ENCODE data around the gene SRPK1.

The SRPK1 gene

DNA sequence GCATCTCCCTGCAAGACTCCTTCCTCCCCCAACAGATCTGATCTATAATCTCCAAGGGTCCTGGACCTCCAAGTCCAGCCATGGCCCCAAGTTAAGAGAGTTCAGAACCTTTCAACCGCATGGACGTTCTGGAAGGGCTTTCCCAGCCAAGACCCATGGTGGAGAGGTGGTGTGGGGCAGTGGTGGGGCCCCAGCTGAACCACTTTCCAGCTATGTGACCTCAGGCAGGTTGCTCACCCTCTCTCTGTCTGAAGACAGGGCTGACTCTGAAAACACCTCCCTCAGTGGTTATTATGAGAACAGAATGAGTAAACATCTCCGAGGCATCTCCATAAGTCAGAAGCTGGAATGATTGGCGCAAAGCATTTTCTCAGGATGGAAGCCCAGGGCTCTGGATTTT lies 124.7 kb downstream of the SRPK1 start:
- Histone ChIP-seq H3F3A (ENCODE audit: control insufficient read depth, insufficient read depth) (no peaks in the 10 kb centered on the region), H3K79me2 (ENCODE audit: control insufficient read depth, low read length) (no peaks in the 10 kb centered on the region), H3K27me3 (ENCODE audit: control insufficient read depth, low read length) (peaks cover 5% of the 10 kb centered on the region; the same call in 1 of the 2 replicates), H3K36me3 (ENCODE audit: control insufficient read depth, low read length) (no peaks in the 10 kb centered on the region), H3K4me1 (ENCODE audit: control insufficient read depth, low read length) (no peaks in the 10 kb centered on the region), H3K9me2 (replicated peaks; ENCODE audit: control insufficient read depth, low read length) (no peaks in the 10 kb centered on the region), H3K9me3 (ENCODE audit: control insufficient read depth, insufficient read depth, low read length) (no peaks in the 10 kb centered on the region), H3K4me3 (ENCODE audit: low read length) (no peak overlapping the region), H4K20me1 (ENCODE audit: control insufficient read depth, insufficient read depth, low read depth, low read length) (0 out of 2 replicates have a peak, but pooled peaks cover 8% of the 10 kb centered on the region), H3K27ac (ENCODE audit: low read depth, low read length) (no peak overlapping the region), H3K4me2 (ENCODE audit: low read length) (no peak overlapping the region)
- no peak for TF ChIP-seq EZH2phosphoT487 (IDR thresholded peaks at IDR 0.05; ENCODE audit: borderline replicate concordance, low read length)
- TF ChIP-seq, protein P1, sequence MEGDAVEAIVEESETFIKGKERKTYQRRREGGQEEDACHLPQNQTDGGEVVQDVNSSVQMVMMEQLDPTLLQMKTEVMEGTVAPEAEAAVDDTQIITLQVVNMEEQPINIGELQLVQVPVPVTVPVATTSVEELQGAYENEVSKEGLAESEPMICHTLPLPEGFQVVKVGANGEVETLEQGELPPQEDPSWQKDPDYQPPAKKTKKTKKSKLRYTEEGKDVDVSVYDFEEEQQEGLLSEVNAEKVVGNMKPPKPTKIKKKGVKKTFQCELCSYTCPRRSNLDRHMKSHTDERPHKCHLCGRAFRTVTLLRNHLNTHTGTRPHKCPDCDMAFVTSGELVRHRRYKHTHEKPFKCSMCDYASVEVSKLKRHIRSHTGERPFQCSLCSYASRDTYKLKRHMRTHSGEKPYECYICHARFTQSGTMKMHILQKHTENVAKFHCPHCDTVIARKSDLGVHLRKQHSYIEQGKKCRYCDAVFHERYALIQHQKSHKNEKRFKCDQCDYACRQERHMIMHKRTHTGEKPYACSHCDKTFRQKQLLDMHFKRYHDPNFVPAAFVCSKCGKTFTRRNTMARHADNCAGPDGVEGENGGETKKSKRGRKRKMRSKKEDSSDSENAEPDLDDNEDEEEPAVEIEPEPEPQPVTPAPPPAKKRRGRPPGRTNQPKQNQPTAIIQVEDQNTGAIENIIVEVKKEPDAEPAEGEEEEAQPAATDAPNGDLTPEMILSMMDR (IDR thresholded peaks at IDR 0.05; ENCODE audit: low read depth, low read length, poor library complexity, severe bottlenecking), result no peak

DNA sequence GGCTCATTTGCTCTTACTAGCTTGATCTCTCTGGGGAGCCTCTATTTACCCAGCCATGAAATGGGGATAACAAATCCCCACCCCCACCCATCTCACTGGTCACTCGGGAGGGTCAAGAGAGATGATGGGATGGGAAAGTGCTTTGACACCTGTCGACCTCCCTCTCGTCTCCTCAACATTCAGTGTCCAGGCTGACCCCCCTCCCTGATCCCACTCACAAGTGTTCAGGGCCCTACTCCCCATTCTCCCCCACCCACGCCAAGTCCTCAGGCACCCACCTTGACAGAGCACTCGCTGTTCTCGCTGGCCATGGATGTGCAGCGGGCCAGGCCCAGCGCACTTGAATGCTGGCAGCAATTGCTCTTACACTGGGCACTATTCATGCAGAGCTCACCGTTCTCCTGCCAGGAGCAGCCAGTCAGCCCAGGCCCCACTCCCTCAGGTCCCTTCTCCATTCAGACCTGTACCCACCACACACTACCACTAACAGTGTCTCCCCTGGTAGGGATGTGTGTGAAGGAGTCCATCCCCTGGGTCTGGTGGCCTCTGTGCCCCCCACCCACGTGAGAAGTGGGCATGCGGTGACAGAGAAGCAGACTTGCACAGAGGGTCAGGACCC lies 125.3 kb downstream of the SRPK1 start:
- Histone ChIP-seq H3F3A (ENCODE audit: control insufficient read depth, insufficient read depth) (no peaks in the 10 kb centered on the region), H3K9me3 (ENCODE audit: control insufficient read depth, insufficient read depth, low read length) (no peaks in the 10 kb centered on the region), H3K79me2 (ENCODE audit: control insufficient read depth, low read length) (no peaks in the 10 kb centered on the region), H3K36me3 (ENCODE audit: control insufficient read depth, low read length) (no peaks in the 10 kb centered on the region), H3K9me2 (replicated peaks; ENCODE audit: control insufficient read depth, low read length) (no peaks in the 10 kb centered on the region), H3K4me3 (ENCODE audit: low read length) (no peak overlapping the region), H3K27me3 (ENCODE audit: control insufficient read depth, low read length) (peaks cover 8% of the 10 kb centered on the region), H4K20me1 (ENCODE audit: control insufficient read depth, insufficient read depth, low read depth, low read length) (0 out of 2 replicates have a peak, but pooled peaks cover 8% of the 10 kb centered on the region), H3K27ac (ENCODE audit: low read depth, low read length) (no peak overlapping the region), H3K4me2 (ENCODE audit: low read length) (no peak overlapping the region), H3K4me1 (ENCODE audit: control insufficient read depth, low read length) (no peaks in the 10 kb centered on the region)
- TF ChIP-seq, protein P1 (IDR thresholded peaks at IDR 0.05; ENCODE audit: low read depth, low read length, poor library complexity, severe bottlenecking), result no peak
- no peak for TF ChIP-seq EZH2phosphoT487 (IDR thresholded peaks at IDR 0.05; ENCODE audit: borderline replicate concordance, low read length)

DNA sequence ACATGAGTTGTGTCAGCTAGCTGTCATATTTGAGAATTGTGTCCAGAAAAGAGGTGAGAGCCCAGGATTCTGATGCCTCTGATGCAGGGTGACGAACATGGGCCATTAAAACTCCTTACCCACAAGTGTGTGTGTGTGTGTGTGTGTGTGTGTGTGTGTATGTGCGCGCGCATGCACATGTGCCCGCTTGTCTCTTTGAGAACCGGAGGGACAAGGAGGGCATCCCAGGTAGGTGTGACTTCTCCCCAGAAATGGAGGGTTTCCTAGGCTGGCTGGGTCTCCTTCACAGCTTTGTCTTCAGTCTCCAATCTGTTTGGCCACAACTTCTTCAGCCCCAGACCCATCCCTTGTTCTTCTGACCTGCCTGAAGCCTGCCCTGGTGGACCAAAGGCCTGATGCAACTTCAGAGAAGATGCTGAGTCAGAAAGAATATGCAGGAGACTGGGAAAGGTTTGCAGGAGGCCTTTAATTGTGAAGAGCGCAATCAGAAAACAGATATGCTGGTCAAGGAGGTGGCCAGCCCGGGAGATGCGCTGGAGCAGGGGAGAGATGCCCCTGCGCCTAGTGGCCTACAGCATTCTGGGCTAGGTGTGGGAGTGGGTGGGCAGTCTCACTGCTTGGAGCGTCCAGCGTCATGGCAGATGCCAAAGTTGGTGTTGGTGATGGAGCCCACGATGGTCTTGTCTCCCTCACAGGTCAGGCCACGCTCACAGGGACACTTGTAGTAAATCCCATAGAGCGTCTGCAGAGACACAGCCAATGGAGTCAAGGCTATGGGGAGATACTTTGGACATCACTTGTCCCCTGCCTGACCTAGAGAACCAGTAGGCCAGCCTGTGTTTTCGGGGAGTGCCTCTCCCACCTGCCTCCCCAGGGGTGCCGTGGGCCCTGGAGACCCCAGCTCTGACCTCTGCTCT lies 126.1 kb downstream of the SRPK1 start:
- no peaks in the 10 kb centered on the region for H3K79me2 ChIP-seq (ENCODE audit: control insufficient read depth, low read length)
- no peaks in the 10 kb centered on the region for H3K4me1 ChIP-seq (ENCODE audit: control insufficient read depth, low read length)
- H3K36me3 ChIP-seq (ENCODE audit: control insufficient read depth, low read length), result no peaks in the 10 kb centered on the region
- H3K9me3 ChIP-seq (ENCODE audit: control insufficient read depth, insufficient read depth, low read length), result no peaks in the 10 kb centered on the region
- no peak overlapping the region for H3K4me2 ChIP-seq (ENCODE audit: low read length)
- no peaks in the 10 kb centered on the region for H3F3A ChIP-seq (ENCODE audit: control insufficient read depth, insufficient read depth)
- H3K27me3 ChIP-seq (ENCODE audit: control insufficient read depth, low read length), result peaks cover 12% of the 10 kb centered on the region
- no peak overlapping the region for H3K27ac ChIP-seq (ENCODE audit: low read depth, low read length)
- H3K4me3 ChIP-seq (ENCODE audit: low read length), result no peak overlapping the region
- H3K9me2 ChIP-seq (replicated peaks; ENCODE audit: control insufficient read depth, low read length), result no peaks in the 10 kb centered on the region
- H4K20me1 ChIP-seq (ENCODE audit: control insufficient read depth, insufficient read depth, low read depth, low read length), result 0 out of 2 replicates have a peak, but pooled peaks cover 8% of the 10 kb centered on the region
- TF ChIP-seq, protein P1 (IDR thresholded peaks at IDR 0.05; ENCODE audit: low read depth, low read length, poor library complexity, severe bottlenecking), result no peak
- TF ChIP-seq EZH2phosphoT487 (IDR thresholded peaks at IDR 0.05; ENCODE audit: borderline replicate concordance, low read length), result no peak

Measured in DOHH2 (cell line).